Fibroblast of lung (primary cell): Measurements from ENCODE around the gene PPP1R16B.

ENCODE experiments used
- CTCF ChIP-seq, 2 donors: IDR thresholded peaks in 1 of 2; conservative IDR thresholded peaks in 1 of 2; 1 replicate in 1 of 2; 2 replicates in 1 of 2; pipeline ENCODE4 v1.5.1; 2011 to 2012; ENCODE audit warnings: low read length in 2 of 2, control low read depth in 1 of 2, inconsistent platforms in 1 of 2, low read depth in 1 of 2, mild to moderate bottlenecking in 1 of 2
- EZH2 ChIP-seq: IDR thresholded peaks from 2 replicates; pipeline ENCODE4 v1.5.1; 2012; ENCODE audit warnings: low read length, control low read depth, mild to moderate bottlenecking; ENCODE audit errors: missing control alignments

- no peak for TF ChIP-seq CTCF (conservative IDR thresholded peaks at IDR 0.05 in 1 of 2, IDR thresholded peaks at IDR 0.05 in 1 of 2; ENCODE audit: low read depth in 1 of 2, low read length in 2 of 2)
- no peak for TF ChIP-seq EZH2
Observed at GRCh38 chr20:38855356-38855755, 49.9 kb downstream of the PPP1R16B start.
